H1 (cell line): Measurements from ENCODE around the gene FSD1. TPM values are rescaled to one million over a fixed set of nuclear protein-coding genes. Genes with fewer than 3 reads are reported as not detected.

Source experiments
- CTCF ChIA-PET: fragments of 300-600 bp; sonication (Branson Sonifier 250); formaldehyde crosslinking; loops from one replicate; lab custom pipeline; 2021; ENCODE audit not compliant: partially characterized antibody; lab: Charles Lee
- POLR2A ChIA-PET: fragments of 300-600 bp; sonication (Branson Sonifier 250); formaldehyde crosslinking; loops from one replicate; lab custom pipeline; 2021; ENCODE audit warnings: inconsistent platforms; ENCODE audit not compliant: partially characterized antibody; lab: Charles Lee
- DNase-seq, 2 experiments: peaks; one replicate each; pipeline versions ENCODE4 v3.0.0 to v3.0.0-alpha.2; 2010 to 2022; ENCODE audit warnings: low spot score in 2 of 2, low read depth in 1 of 2, mixed read lengths in 1 of 2
- FAIRE-seq: peaks from 2 replicates; lab custom pipeline; 2011; peaks lifted over from hg19 to GRCh38; lab: Jason Lieb, UNC
- H2AFZ ChIP-seq: 2 replicates; pipeline ENCODE4 v1.8.1; 2012; ENCODE audit warnings: low read length, inconsistent platforms
- H2AK5ac ChIP-seq: 2 replicates; pipeline ENCODE4 v1.6.1; 2013; ENCODE audit warnings: low read depth, low read length
- H2BK120ac ChIP-seq: replicated peaks from 2 replicates; pipeline ENCODE3; 2013; ENCODE audit warnings: low read depth, low read length, inconsistent platforms
- H2BK12ac ChIP-seq: 2 replicates; pipeline ENCODE4 v1.6.1; 2013; ENCODE audit warnings: low read depth, low read length
- H2BK15ac ChIP-seq: 2 replicates; pipeline ENCODE4 v1.6.1; 2013; ENCODE audit warnings: low read length
- H2BK20ac ChIP-seq: 2 replicates; pipeline ENCODE4 v1.6.1; 2013; ENCODE audit warnings: low read length
- H2BK5ac ChIP-seq: 2 replicates; pipeline ENCODE4 v1.6.1; 2013; ENCODE audit warnings: low read depth, low read length
- H3K14ac ChIP-seq: 2 replicates; pipeline ENCODE4 v1.6.1; 2013; ENCODE audit warnings: inconsistent platforms; ENCODE audit not compliant: insufficient read length
- H3K18ac ChIP-seq: 2 replicates; pipeline ENCODE4 v1.6.1; 2013; ENCODE audit warnings: low read length; ENCODE audit errors: extremely low read depth
- H3K23ac ChIP-seq: 2 replicates; pipeline ENCODE4 v1.6.1; 2013; ENCODE audit warnings: inconsistent platforms; ENCODE audit not compliant: insufficient read length
- H3K23me2 ChIP-seq: 2 replicates; pipeline ENCODE4 v1.6.1; 2013; ENCODE audit warnings: low read depth, low read length
- H3K27ac ChIP-seq: 2 replicates; pipeline ENCODE4 v1.6.1; 2011; ENCODE audit warnings: low read depth, low read length, inconsistent platforms
- H3K27me3 ChIP-seq, 4 experiments: replicated peaks in 1 of 4; 1 replicate in 1 of 4; 2 replicates in 3 of 4; pipeline versions ENCODE4 v1.6.1 to v1.8.1; 2011 to 2013; ENCODE audit warnings: low read length in 3 of 4, mild to moderate bottlenecking in 3 of 4, inconsistent platforms in 2 of 4, mixed read lengths in 2 of 4, moderate library complexity in 1 of 4; ENCODE audit not compliant: control insufficient read depth in 3 of 4, insufficient read depth in 3 of 4; ENCODE audit errors: extremely low read depth in 1 of 4
- H3K36me3 ChIP-seq, 4 experiments: 2 replicates each; pipeline versions ENCODE4 v1.6.1 to v1.8.1; 2011 to 2013; ENCODE audit warnings: mild to moderate bottlenecking in 4 of 4, low read length in 3 of 4, moderate library complexity in 2 of 4, control low read depth in 1 of 4, inconsistent platforms in 1 of 4; ENCODE audit not compliant: insufficient read depth in 4 of 4, control insufficient read depth in 2 of 4
- H3K4ac ChIP-seq: replicated peaks from 2 replicates; pipeline ENCODE3; 2013; ENCODE audit warnings: low read length, low read depth, mixed read lengths, inconsistent platforms; ENCODE audit not compliant: insufficient read length
- H3K4me1 ChIP-seq, 4 experiments: replicated peaks in 1 of 4; 1 replicate in 1 of 4; 2 replicates in 3 of 4; pipeline versions ENCODE4 v1.6.1 to v1.8.1; 2011 to 2013; ENCODE audit warnings: low read length in 3 of 4, inconsistent platforms in 2 of 4, mixed read lengths in 1 of 4; ENCODE audit not compliant: insufficient read depth in 4 of 4, control insufficient read depth in 3 of 4
- H3K4me2 ChIP-seq, 2 experiments: 2 replicates each; pipeline versions ENCODE4 v1.6.1 to v1.8.1; 2011 to 2013; ENCODE audit warnings: low read depth in 2 of 2, low read length in 2 of 2, control low read depth in 1 of 2, inconsistent platforms in 1 of 2, mild to moderate bottlenecking in 1 of 2; ENCODE audit not compliant: insufficient read depth in 1 of 2
- H3K4me3 ChIP-seq, 4 experiments: fragments of 200-600, 300-600 bp in 1 of 4; sonication (generic), shearing (Covaris generic), sonication (Bioruptor Twin) in 1 of 4; 2 replicates each; pipeline versions ENCODE4 v1.5.1 to v1.8.1; 2011 to 2016; ENCODE audit warnings: low read length in 4 of 4, low read depth in 3 of 4, control low read depth in 2 of 4, inconsistent platforms in 2 of 4, mild to moderate bottlenecking in 2 of 4, mixed read lengths in 1 of 4, moderate library complexity in 1 of 4; ENCODE audit not compliant: insufficient read depth in 2 of 4; ENCODE audit errors: extremely low read depth in 1 of 4
- H3K56ac ChIP-seq: replicated peaks from 2 replicates; pipeline ENCODE3; 2013; ENCODE audit warnings: low read depth, mild to moderate bottlenecking, mixed read lengths, low read length, inconsistent platforms; ENCODE audit not compliant: insufficient read length
- H3K79me1 ChIP-seq: 2 replicates; pipeline ENCODE4 v1.6.1; 2013; ENCODE audit warnings: low read depth, low read length, control low read depth
- H3K79me2 ChIP-seq, 2 experiments: 2 replicates each; pipeline versions ENCODE4 v1.6.1 to v1.8.1; 2012 to 2013; ENCODE audit warnings: low read length in 2 of 2, mild to moderate bottlenecking in 2 of 2, inconsistent platforms in 1 of 2; ENCODE audit not compliant: insufficient read depth in 2 of 2, control insufficient read depth in 1 of 2
- H3K9ac ChIP-seq, 4 experiments: replicated peaks in 1 of 4; 1 replicate in 1 of 4; 2 replicates in 3 of 4; pipeline versions ENCODE4 v1.6.1 to v1.8.1; 2011 to 2013; ENCODE audit warnings: low read depth in 3 of 4, low read length in 3 of 4, control low read depth in 2 of 4, mild to moderate bottlenecking in 2 of 4, moderate library complexity in 2 of 4, inconsistent platforms in 1 of 4; ENCODE audit errors: extremely low read depth in 1 of 4
- H3K9me3 ChIP-seq, 2 experiments: 2 replicates each; pipeline versions ENCODE4 v1.6.1 to v1.8.1; 2012 to 2013; ENCODE audit warnings: mild to moderate bottlenecking in 2 of 2, moderate library complexity in 2 of 2, control low read depth in 1 of 2, inconsistent platforms in 1 of 2, low read depth in 1 of 2, low read length in 1 of 2, mixed read lengths in 1 of 2; ENCODE audit not compliant: insufficient read depth in 2 of 2
- H4K20me1 ChIP-seq, 2 experiments: replicated peaks in 1 of 2; 2 replicates each; pipeline versions ENCODE3 to v1.8.1; 2011 to 2013; ENCODE audit warnings: inconsistent platforms in 2 of 2, low read length in 2 of 2, mild to moderate bottlenecking in 1 of 2; ENCODE audit not compliant: insufficient read depth in 2 of 2, control insufficient read depth in 1 of 2
- H4K5ac ChIP-seq: 2 replicates; pipeline ENCODE4 v1.6.1; 2013; ENCODE audit warnings: low read length, low read depth, mixed read lengths, inconsistent platforms; ENCODE audit not compliant: insufficient read length
- H4K8ac ChIP-seq: 2 replicates; pipeline ENCODE4 v1.8.0; 2013; ENCODE audit warnings: mild to moderate bottlenecking, moderate library complexity, low read length, inconsistent platforms; ENCODE audit not compliant: insufficient read depth; ENCODE audit errors: extremely low read depth
- H4K91ac ChIP-seq: replicated peaks from 2 replicates; pipeline ENCODE3; 2013; ENCODE audit warnings: low read length, mixed read lengths, inconsistent platforms; ENCODE audit not compliant: insufficient read length
- CEBPB ChIP-seq: IDR thresholded peaks from 2 replicates; pipeline ENCODE4 v1.6.1; 2012; ENCODE audit warnings: low read depth, low read length
- CHD2 ChIP-seq: IDR thresholded peaks from 2 replicates; pipeline ENCODE4 v1.6.1; 2012; ENCODE audit warnings: low read length, improper control_type of control experiment
- CREB1 ChIP-seq: IDR thresholded peaks from 2 replicates; pipeline ENCODE4 v1.6.1; 2012; ENCODE audit warnings: inconsistent platforms
- WGBS, 2 experiments: shearing (Covaris generic) in 1 of 2; methylation state at CpG; one replicate each; pipeline versions ENCODE4 v1.1.6 to v1.1.7; 2013 to 2015; ENCODE audit warnings: low lambda C conversion rate in 2 of 2, mixed read lengths in 2 of 2, inconsistent platforms in 1 of 2, low coverage in 1 of 2, missing lambda C conversion rate in 1 of 2; ENCODE audit not compliant: insufficient replicate concordance in 2 of 2, insufficient coverage in 1 of 2, insufficient read length in 1 of 2; ENCODE audit errors: extremely low coverage in 1 of 2, missing lambda C conversion rate in 1 of 2; 5-methylcytosine and 5-hydroxymethylcytosine counted together
- polyA plus RNA-seq, 7 experiments: library from polyadenylated mRNA; depleted of rRNA in 3 of 7; stranded (reverse) in 5 of 7; unstranded in 2 of 7; fragments of >200 nt in 5 of 7; fragments of 200-250 nt in 2 of 7; gene quantifications; 1 replicate in 5 of 7; 2 replicates in 1 of 7; 4 replicates in 1 of 7; pipeline versions ENCODE4 v1.2.1 to v1.2.3, GENCODE V29; 2011 to 2013; ENCODE audit warnings: missing spikeins in 2 of 7, mixed read lengths in 2 of 7
- total RNA-seq: library from RNA; stranded (reverse); fragmentation: NEBNext Ultra II Directional; extraction: Animal tissue kit (Norgen Biotek cat#: 25700); gene quantifications from 2 replicates; pipeline ENCODE4 v1.2.1, GENCODE V29; 2021

FSD1 gene
- total and polyA plus RNA-seq, 2 of the 8 experiments (the other 6 are each of a cell fraction or from before 2014, with no cell fraction given) = 58.8 to 181 TPM

DNA sequence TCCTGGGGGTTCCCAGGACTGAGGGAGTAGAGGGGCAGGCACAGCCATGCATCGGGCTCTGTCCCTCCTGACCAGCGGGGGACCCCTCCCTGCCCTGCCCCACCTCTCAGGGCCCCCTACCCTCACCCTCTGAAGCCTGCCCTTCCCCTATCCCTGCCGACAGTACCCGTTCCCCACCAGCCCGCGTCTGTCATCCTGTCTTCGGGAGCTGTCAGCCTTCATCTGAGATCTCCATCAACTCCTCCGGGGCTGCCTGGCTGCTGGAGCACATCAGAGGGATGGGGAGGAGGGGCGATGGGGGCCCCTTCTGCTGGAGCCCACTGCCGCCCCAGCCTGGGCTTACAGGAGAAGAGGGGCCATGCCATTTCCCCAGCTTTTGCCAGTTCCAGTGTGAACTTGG is 31.5 kb upstream of the FSD1 start:
- no peak for FAIRE-seq
- 80% methylated on average over 9 of the region's 10 CpGs; no CpG with 5 or more reads in 1 of the 2 experiments for WGBS, 2 experiments
- Histone ChIP-seq H2BK12ac (no peak overlapping the region), H3K4me2 (no peak overlapping the region), H2BK120ac (no peak overlapping the region), H2BK5ac (no peak overlapping the region), H3K4ac (no peak overlapping the region), H3K4me1 (no peaks in the 10 kb centered on the region; a peak in 2 of 7 replicates), H3K36me3 (peaks cover 2 to 5% (median 4%) of the 10 kb centered on the region in 4 experiments; a peak in 3 of 8 replicates), H4K5ac (no peak overlapping the region), H4K20me1 (peaks cover 2% of the 10 kb centered on the region in 2 experiments), H2AFZ (no peak overlapping the region), H2BK15ac (no peak overlapping the region), H3K9ac (no peak overlapping the region), H3K27ac (no peak overlapping the region), H3K18ac (no peak overlapping the region), H2AK5ac (no peak overlapping the region), H4K8ac (no peak overlapping the region), H3K14ac (no peak overlapping the region), H3K23me2 (no peaks in the 10 kb centered on the region), H3K4me3 (no peak overlapping the region), H3K79me1 (no peaks in the 10 kb centered on the region), H3K27me3 (peaks cover 0 to 2% (median under 1%) of the 10 kb centered on the region in 4 experiments; a peak in 3 of 7 replicates), H3K79me2 (no peaks in the 10 kb centered on the region), H4K91ac (no peak overlapping the region), H3K23ac (no peak overlapping the region), H3K56ac (no peak overlapping the region), H3K9me3 (no peaks in the 10 kb centered on the region), H2BK20ac (no peak overlapping the region)
- POLR2A ChIA-PET = interaction anchor here (0.8 to 1.4 kb wide), 4 partner anchors 11 to 70 kb away, joined by 3 read pairs; partner anchors contain the start of gene MPND
- no peak for DNase-seq
- CTCF ChIA-PET = interaction anchor here (0.6 to 14.6 kb wide), 3 partner anchors 16 to 295 kb away, joined by 3 to 311 read pairs (median 4); partner anchors contain the start of genes MPND and STAP2
- TF ChIP-seq CEBPB (no peak), CHD2 (no peak), CREB1 (no peak)
